ENCODE data around the gene DRC1.

GRCh38 chr2:26483957-26484565 is 82.3 kb downstream of the DRC1 start:
- TF ChIP-seq EZH2phosphoT487 (IDR thresholded peaks at IDR 0.05; ENCODE audit: borderline replicate concordance, low read length) (no peak), CTCF (IDR thresholded peaks at IDR 0.05; ENCODE audit: low read depth, low read length, poor library complexity, severe bottlenecking) (no peak)

Data from DOHH2 (cell line).